K562 (cell line): ENCODE data around the gene IL10RB. TPM values are rescaled to one million over a fixed set of nuclear protein-coding genes. Genes with fewer than 3 reads are reported as not detected.

ENCODE experiments used
- ARNT ChIP-seq, 2 experiments: fragments of 450-650 bp; IDR thresholded peaks; 2 replicates each; pipeline ENCODE4 v1.6.1; 2016; ENCODE audit warnings: mild to moderate bottlenecking in 1 of 2
- ATF4 ChIP-seq: fragments of 450-650 bp; formaldehyde crosslinking; IDR thresholded peaks from 2 replicates; pipeline ENCODE4 v1.4.0; 2022; ENCODE audit warnings: mild to moderate bottlenecking, moderate library complexity
- BDP1 ChIP-seq: IDR thresholded peaks from 3 replicates; pipeline ENCODE4 v1.6.1; 2011; ENCODE audit not compliant: insufficient read length, insufficient read depth
- CTBP1 ChIP-seq: fragments of 450-650 bp; IDR thresholded peaks from 2 replicates; pipeline ENCODE4 v1.6.1; 2016; ENCODE audit warnings: borderline replicate concordance
- DMBX1 ChIP-seq: fragments of 250-450 bp; sonication (Bioruptor Pico); IDR thresholded peaks from 2 replicates; pipeline ENCODE4 v1.8.0; 2022; ENCODE audit warnings: inconsistent platforms, mild to moderate bottlenecking, moderate library complexity, borderline replicate concordance
- FOXO4 ChIP-seq: fragments of 450-650 bp; formaldehyde crosslinking; IDR thresholded peaks from 2 replicates; pipeline ENCODE4 v1.4.0; 2020; ENCODE audit warnings: mild to moderate bottlenecking, moderate library complexity
- HMG20A ChIP-seq: fragments of 450-650 bp; formaldehyde crosslinking; conservative IDR thresholded peaks from 2 replicates; pipeline ENCODE4 v1.4.0; 2020; ENCODE audit warnings: mild to moderate bottlenecking, mixed read lengths
- HNRNPL ChIP-seq: fragments of 200-400 bp; formaldehyde crosslinking; IDR thresholded peaks from 2 replicates; pipeline ENCODE4 v1.6.1; 2017; ENCODE audit warnings: low read depth, mild to moderate bottlenecking, low read length
- HOXB6 ChIP-seq: fragments of 250-450 bp; sonication (Bioruptor Pico); IDR thresholded peaks from 2 replicates; pipeline ENCODE4 v1.5.1; 2022; ENCODE audit warnings: mild to moderate bottlenecking, borderline replicate concordance
- MCM7 ChIP-seq, 2 experiments: fragments of 450-650 bp; IDR thresholded peaks; 2 replicates each; pipeline ENCODE4 v1.6.1; 2016 to 2018
- NR2C2 ChIP-seq, 2 experiments: fragments of 200-800 bp in 1 of 2; sonication (Bioruptor generic) in 1 of 2; sonication (generic) in 1 of 2; formaldehyde crosslinking in 1 of 2; IDR thresholded peaks; 2 replicates each; pipeline versions ENCODE4 v1.6.1 to v1.8.0; 2016 to 2022; ENCODE audit warnings: mild to moderate bottlenecking in 1 of 2, missing compliant biosample characterization in 1 of 2, missing genetic modification characterization in 1 of 2, missing genetic modification reagents in 1 of 2
- POLR2AphosphoS5 ChIP-seq: IDR thresholded peaks from 2 replicates; pipeline ENCODE4 v1.6.1; 2011; ENCODE audit warnings: mild to moderate bottlenecking, low read depth, low read length, moderate library complexity; ENCODE audit not compliant: control insufficient read depth, insufficient read depth
- SETDB1 ChIP-seq: IDR thresholded peaks from one replicate; pipeline ENCODE4 v1.6.1; 2012; ENCODE audit warnings: low read length, control low read depth, inconsistent platforms
- TEAD4 ChIP-seq, 2 experiments: sonication (generic) in 1 of 2; formaldehyde crosslinking in 1 of 2; IDR thresholded peaks; 2 replicates each; pipeline versions ENCODE4 v1.6.1 to v1.8.0; 2012 to 2022; ENCODE audit warnings: borderline replicate concordance in 1 of 2, inconsistent platforms in 1 of 2, low read length in 1 of 2, mild to moderate bottlenecking in 1 of 2, missing genetic modification reagents in 1 of 2
- ZNF175 ChIP-seq: fragments of 200-800 bp; sonication (Bioruptor generic); IDR thresholded peaks from 2 replicates; pipeline ENCODE4 v1.6.1; 2016; ENCODE audit warnings: low read depth, mild to moderate bottlenecking, missing genetic modification characterization, missing compliant biosample characterization
- ZNF445 ChIP-seq: fragments of 250-450 bp; sonication (Bioruptor Pico); IDR thresholded peaks from 2 replicates; pipeline ENCODE4 v1.4.0; 2020; ENCODE audit warnings: low read depth, mild to moderate bottlenecking, moderate library complexity
- ZNF583 ChIP-seq: fragments of 250-450 bp; sonication (Bioruptor Pico); IDR thresholded peaks from 2 replicates; pipeline ENCODE4 v1.4.0; 2020
- polyA plus RNA-seq, 8 experiments: library from polyadenylated mRNA; depleted of rRNA in 4 of 8; stranded (reverse) in 5 of 8; unstranded in 3 of 8; fragments of >200 nt; fragmentation: Nextera tagmentation in 2 of 8; fragmentation: Illumina TruSeq in 1 of 8; extraction: Ambion mirVana in 2 of 8; extraction: Trizol in 1 of 8; gene quantifications; 2 replicates each; pipeline versions ENCODE4 v1.2.1 to v1.2.3, GENCODE V29; 2011 to 2014; ENCODE audit warnings: inconsistent platforms in 1 of 8, missing spikeins in 1 of 8
- total RNA-seq, 7 experiments: library from RNA; depleted of rRNA in 6 of 7; stranded (reverse); fragments of >200 nt in 6 of 7; fragmentation: Illumina TruSeq in 2 of 7; extraction: Trizol in 2 of 7; gene quantifications; 2 replicates each; pipeline versions ENCODE4 v1.2.1 to v1.2.3, GENCODE V29; 2011 to 2021; ENCODE audit warnings: low replicate concordance in 1 of 7
- TF ChIP-seq, protein P1 (sequence below): fragments of 450-650 bp; conservative IDR thresholded peaks from 2 replicates; pipeline ENCODE4 v1.6.1; 2016; ENCODE audit warnings: missing genetic modification characterization, low read depth, mild to moderate bottlenecking, missing compliant biosample characterization, moderate library complexity
- TF ChIP-seq, protein P2 (sequence below): fragments of 250-450 bp; sonication (Bioruptor Pico); IDR thresholded peaks from 2 replicates; pipeline ENCODE4 v1.8.0; 2022; ENCODE audit warnings: moderate library complexity, mild to moderate bottlenecking, inconsistent platforms

Gene IL10RB
- total and polyA plus RNA-seq, 9 of the 15 experiments (the other 6 are each of a cell fraction or from before 2014, with no cell fraction given), result 10.9 to 33.8 (median 23.0) TPM

- TF ChIP-seq, protein P1, sequence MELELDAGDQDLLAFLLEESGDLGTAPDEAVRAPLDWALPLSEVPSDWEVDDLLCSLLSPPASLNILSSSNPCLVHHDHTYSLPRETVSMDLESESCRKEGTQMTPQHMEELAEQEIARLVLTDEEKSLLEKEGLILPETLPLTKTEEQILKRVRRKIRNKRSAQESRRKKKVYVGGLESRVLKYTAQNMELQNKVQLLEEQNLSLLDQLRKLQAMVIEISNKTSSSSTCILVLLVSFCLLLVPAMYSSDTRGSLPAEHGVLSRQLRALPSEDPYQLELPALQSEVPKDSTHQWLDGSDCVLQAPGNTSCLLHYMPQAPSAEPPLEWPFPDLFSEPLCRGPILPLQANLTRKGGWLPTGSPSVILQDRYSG (tag), result peak; percentile 94
- TF ChIP-seq ARNT (IDR thresholded peaks at IDR 0.05) (no peak), BDP1 (no peak), HNRNPL (no peak), ZNF175 (peak; percentile 66; the same call in 1 of the 2 replicates), ATF4 (CRISPR knock-in tag) (0 out of 2 replicates have a peak, but pooled peaks have one; percentile 13), SETDB1 (no peak), NR2C2 (CRISPR knock-in tag; IDR thresholded peaks at IDR 0.05) (no peak), NR2C2 (tag; IDR thresholded peaks at IDR 0.05) (no peak), HMG20A (CRISPR knock-in tag) (no peak), TEAD4 (IDR thresholded peaks at IDR 0.05; ENCODE audit: low read length) (0 out of 2 replicates have a peak, but pooled peaks have one; percentile 15), TEAD4 (CRISPR knock-in tag; IDR thresholded peaks at IDR 0.05; ENCODE audit: borderline replicate concordance) (no peak), FOXO4 (no peak), MCM7 (IDR thresholded peaks at IDR 0.05) (no peak), HOXB6 (CRISPR knock-in tag) (no peak), POLR2AphosphoS5 (peak; percentile 86; the same call in 1 of the 2 replicates), CTBP1 (no peak), ZNF583 (peak; percentile 60; the same call in 1 of the 2 replicates), ZNF445 (CRISPR knock-in tag) (no peak), DMBX1 (CRISPR knock-in tag) (peak; percentile 78)
- TF ChIP-seq, protein P2, sequence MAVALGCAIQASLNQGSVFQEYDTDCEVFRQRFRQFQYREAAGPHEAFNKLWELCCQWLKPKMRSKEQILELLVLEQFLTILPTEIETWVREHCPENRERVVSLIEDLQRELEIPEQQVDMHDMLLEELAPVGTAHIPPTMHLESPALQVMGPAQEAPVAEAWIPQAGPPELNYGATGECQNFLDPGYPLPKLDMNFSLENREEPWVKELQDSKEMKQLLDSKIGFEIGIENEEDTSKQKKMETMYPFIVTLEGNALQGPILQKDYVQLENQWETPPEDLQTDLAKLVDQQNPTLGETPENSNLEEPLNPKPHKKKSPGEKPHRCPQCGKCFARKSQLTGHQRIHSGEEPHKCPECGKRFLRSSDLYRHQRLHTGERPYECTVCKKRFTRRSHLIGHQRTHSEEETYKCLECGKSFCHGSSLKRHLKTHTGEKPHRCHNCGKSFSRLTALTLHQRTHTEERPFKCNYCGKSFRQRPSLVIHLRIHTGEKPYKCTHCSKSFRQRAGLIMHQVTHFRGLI (CRISPR knock-in tag), result no peak
Observed at GRCh38 chr21:33234635-33235520, 31.3 kb upstream of the IL10RB start (continued).
